ENCODE data around the gene COPZ2.

The COPZ2 gene

DNA sequence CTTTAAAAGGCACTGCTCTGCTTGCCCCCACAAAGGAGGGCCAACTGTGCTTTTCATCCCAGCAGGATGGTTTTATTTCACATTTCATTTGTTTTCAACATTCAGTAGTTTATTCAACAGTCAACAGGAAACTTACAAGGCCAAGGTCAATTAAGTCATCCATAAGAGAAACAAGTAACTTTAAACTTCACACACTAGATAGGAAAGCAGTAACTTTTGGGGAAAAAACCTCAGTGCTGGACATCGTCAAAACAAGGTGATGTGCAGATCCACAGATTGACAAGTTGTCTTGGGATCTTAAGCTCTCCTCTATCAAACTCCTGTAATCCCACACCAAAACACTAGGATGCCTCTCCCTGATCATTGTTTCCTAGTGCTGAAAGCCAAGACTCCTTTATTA is 29.1 kb upstream of the COPZ2 start:
- Histone ChIP-seq H3K9me2 (ENCODE audit: low read depth, low read length) (no peaks in the 10 kb centered on the region), H3K27me3 (ENCODE audit: insufficient read depth, low read length) (no peaks in the 10 kb centered on the region), H3K4me2 (ENCODE audit: low read length) (no peak overlapping the region), H3F3A (ENCODE audit: insufficient read depth, low read length) (no peaks in the 10 kb centered on the region), H3K36me3 (ENCODE audit: insufficient read depth, low read length) (peaks cover 79% of the 10 kb centered on the region), H3K4me1 (ENCODE audit: insufficient read depth, low read length, severe bottlenecking) (no peaks in the 10 kb centered on the region), H3K79me2 (ENCODE audit: insufficient read depth, low read length) (no peaks in the 10 kb centered on the region), H3K9ac (ENCODE audit: low read length) (no peak overlapping the region), H4K20me1 (ENCODE audit: insufficient read depth, low read length) (no peaks in the 10 kb centered on the region), H2AFZ (ENCODE audit: low read length) (no peak overlapping the region), H3K9me3 (ENCODE audit: low read length) (no peaks in the 10 kb centered on the region), H3K27ac (ENCODE audit: low read depth, low read length, poor library complexity, severe bottlenecking) (no peak overlapping the region), H3K4me3 (ENCODE audit: low read depth, low read length, poor library complexity, severe bottlenecking) (no peak overlapping the region)
- TF ChIP-seq, protein P1, sequence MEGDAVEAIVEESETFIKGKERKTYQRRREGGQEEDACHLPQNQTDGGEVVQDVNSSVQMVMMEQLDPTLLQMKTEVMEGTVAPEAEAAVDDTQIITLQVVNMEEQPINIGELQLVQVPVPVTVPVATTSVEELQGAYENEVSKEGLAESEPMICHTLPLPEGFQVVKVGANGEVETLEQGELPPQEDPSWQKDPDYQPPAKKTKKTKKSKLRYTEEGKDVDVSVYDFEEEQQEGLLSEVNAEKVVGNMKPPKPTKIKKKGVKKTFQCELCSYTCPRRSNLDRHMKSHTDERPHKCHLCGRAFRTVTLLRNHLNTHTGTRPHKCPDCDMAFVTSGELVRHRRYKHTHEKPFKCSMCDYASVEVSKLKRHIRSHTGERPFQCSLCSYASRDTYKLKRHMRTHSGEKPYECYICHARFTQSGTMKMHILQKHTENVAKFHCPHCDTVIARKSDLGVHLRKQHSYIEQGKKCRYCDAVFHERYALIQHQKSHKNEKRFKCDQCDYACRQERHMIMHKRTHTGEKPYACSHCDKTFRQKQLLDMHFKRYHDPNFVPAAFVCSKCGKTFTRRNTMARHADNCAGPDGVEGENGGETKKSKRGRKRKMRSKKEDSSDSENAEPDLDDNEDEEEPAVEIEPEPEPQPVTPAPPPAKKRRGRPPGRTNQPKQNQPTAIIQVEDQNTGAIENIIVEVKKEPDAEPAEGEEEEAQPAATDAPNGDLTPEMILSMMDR (IDR thresholded peaks at IDR 0.05; ENCODE audit: low read length): no peak
- no peak for TF ChIP-seq EZH2 (IDR thresholded peaks at IDR 0.05; ENCODE audit: borderline replicate concordance, low read length)

DNA sequence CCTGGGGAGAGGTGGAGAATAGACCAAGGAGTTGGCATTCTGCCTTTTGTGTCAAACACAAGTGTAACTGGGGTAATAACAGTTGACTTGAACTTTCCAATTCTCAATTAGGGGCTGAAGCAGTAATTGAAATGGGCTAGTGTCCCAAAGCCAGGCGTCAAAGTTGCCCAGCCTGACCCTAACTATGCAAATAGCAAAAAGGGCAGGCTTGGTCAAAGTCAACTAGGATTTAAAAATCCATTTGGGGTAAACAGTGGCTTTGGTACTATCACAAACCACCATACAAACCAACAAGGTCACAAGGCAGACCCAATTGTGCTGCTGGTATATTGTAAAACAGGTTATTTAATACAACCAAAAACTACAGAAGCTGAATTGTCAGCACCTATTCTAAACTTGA is 28.6 kb upstream of the COPZ2 start:
- H3F3A ChIP-seq (ENCODE audit: insufficient read depth, low read length): no peaks in the 10 kb centered on the region
- H3K27ac ChIP-seq (ENCODE audit: low read depth, low read length, poor library complexity, severe bottlenecking): no peak overlapping the region
- TF ChIP-seq EZH2 (IDR thresholded peaks at IDR 0.05; ENCODE audit: borderline replicate concordance, low read length): no peak
- TF ChIP-seq, protein P1 (IDR thresholded peaks at IDR 0.05; ENCODE audit: low read length): no peak
- peaks cover 78% of the 10 kb centered on the region for H3K36me3 ChIP-seq (ENCODE audit: insufficient read depth, low read length)
- H3K9me2 ChIP-seq (ENCODE audit: low read depth, low read length): no peaks in the 10 kb centered on the region
- H4K20me1 ChIP-seq (ENCODE audit: insufficient read depth, low read length): no peaks in the 10 kb centered on the region
- no peaks in the 10 kb centered on the region for H3K27me3 ChIP-seq (ENCODE audit: insufficient read depth, low read length)
- no peak overlapping the region for H2AFZ ChIP-seq (ENCODE audit: low read length)
- no peak overlapping the region for H3K9ac ChIP-seq (ENCODE audit: low read length)
- H3K4me3 ChIP-seq (ENCODE audit: low read depth, low read length, poor library complexity, severe bottlenecking): no peak overlapping the region
- H3K79me2 ChIP-seq (ENCODE audit: insufficient read depth, low read length): no peaks in the 10 kb centered on the region
- no peaks in the 10 kb centered on the region for H3K4me1 ChIP-seq (ENCODE audit: insufficient read depth, low read length, severe bottlenecking)
- H3K9me3 ChIP-seq (ENCODE audit: low read length): no peaks in the 10 kb centered on the region
- H3K4me2 ChIP-seq (ENCODE audit: low read length): no peak overlapping the region

- H3K36me3 ChIP-seq (ENCODE audit: insufficient read depth, low read length): peaks cover 81% of the 10 kb centered on the region
- no peak overlapping the region for H3K4me3 ChIP-seq (ENCODE audit: low read depth, low read length, poor library complexity, severe bottlenecking)
- no peaks in the 10 kb centered on the region for H4K20me1 ChIP-seq (ENCODE audit: insufficient read depth, low read length)
- no peak for TF ChIP-seq EZH2 (IDR thresholded peaks at IDR 0.05; ENCODE audit: borderline replicate concordance, low read length)
- TF ChIP-seq, protein P1 (IDR thresholded peaks at IDR 0.05; ENCODE audit: low read length): no peak
- H3K4me1 ChIP-seq (ENCODE audit: insufficient read depth, low read length, severe bottlenecking): no peaks in the 10 kb centered on the region
- no peaks in the 10 kb centered on the region for H3K79me2 ChIP-seq (ENCODE audit: insufficient read depth, low read length)
- no peak overlapping the region for H3K9ac ChIP-seq (ENCODE audit: low read length)
- H3K9me3 ChIP-seq (ENCODE audit: low read length): no peaks in the 10 kb centered on the region
- no peak overlapping the region for H3K27ac ChIP-seq (ENCODE audit: low read depth, low read length, poor library complexity, severe bottlenecking)
- H3K27me3 ChIP-seq (ENCODE audit: insufficient read depth, low read length): no peaks in the 10 kb centered on the region
- no peaks in the 10 kb centered on the region for H3K9me2 ChIP-seq (ENCODE audit: low read depth, low read length)
- no peak overlapping the region for H2AFZ ChIP-seq (ENCODE audit: low read length)
- H3K4me2 ChIP-seq (ENCODE audit: low read length): no peak overlapping the region
- no peaks in the 10 kb centered on the region for H3F3A ChIP-seq (ENCODE audit: insufficient read depth, low read length)
Measured at GRCh38 chr17:48064638-48065037, 27.0 kb upstream of the COPZ2 start.

All from OCI-LY1 (cell line).